Measurements from ENCODE around the gene EEF2K.

- TF ChIP-seq CTCF (IDR thresholded peaks at IDR 0.05; ENCODE audit: low read depth, low read length, poor library complexity, severe bottlenecking) (no peak), EZH2phosphoT487 (IDR thresholded peaks at IDR 0.05; ENCODE audit: borderline replicate concordance, low read length) (no peak)
Measured at GRCh38 chr16:22336581-22336980, 130.5 kb downstream of the EEF2K start.

Data from DOHH2 (cell line).